Right cardiac atrium (tissue), 5 donors: ENCODE measurements around the gene USP30. TPM values are rescaled to one million over a fixed set of nuclear protein-coding genes. Genes with fewer than 3 reads are reported as not detected.
A peak's percentile ranks its signal among the peaks of the same experiment; 100 is the strongest.
"Not testable (repeated sequence)": the region's sequence is repeated elsewhere in the genome, so short reads cannot be mapped to it uniquely, and the experiment has no call there.

Experiments used
- ATAC-seq, 2 donors: fragments of 200-7000 bp; cut with Tn5 transposase; one replicate each; pipeline versions ENCODE4 v1.8.0 to v1.9.1; 2020; ENCODE audit warnings: moderate library complexity in 2 of 2, mild to moderate bottlenecking in 1 of 2
- DNase-seq, 3 donors: peaks; one replicate each; pipeline ENCODE4 v3.0.0-alpha.2; 2020
- H3K27ac ChIP-seq: one replicate; pipeline ENCODE4 v1.5.1; 2013; ENCODE audit warnings: mild to moderate bottlenecking, low read length, control low read depth, moderate library complexity
- H3K27me3 ChIP-seq: one replicate; pipeline ENCODE4 v1.6.1; 2013; ENCODE audit not compliant: control insufficient read depth, insufficient read depth
- H3K4me1 ChIP-seq: one replicate; pipeline ENCODE4 v1.6.1; 2013; ENCODE audit warnings: low read length; ENCODE audit not compliant: control insufficient read depth, insufficient read depth
- H3K4me3 ChIP-seq: one replicate; pipeline ENCODE4 v1.5.1; 2013; ENCODE audit warnings: low read length, control low read depth
- H3K9me3 ChIP-seq: one replicate; pipeline ENCODE4 v1.6.1; 2013; ENCODE audit warnings: low read length; ENCODE audit not compliant: control insufficient read depth
- WGBS: extraction: QIAGEN DNeasy Blood & Tissue Kit; methylation state at CpG from one replicate; pipeline ENCODE4 v1.1.7; 2013; 5-methylcytosine and 5-hydroxymethylcytosine counted together
- intact Hi-C, 4 donors: fragments of 100-400 bp; cut with DNase I; formaldehyde crosslinking; loops; one replicate each; pipeline versions ENCODE4 v1.11.0 to v1.14.0; 2022 to 2023
- polyA plus RNA-seq: library from polyadenylated mRNA; stranded (reverse); fragments of 200-250 nt; gene quantifications from one replicate; pipeline ENCODE4 v1.2.3, GENCODE V29; 2013
- total RNA-seq, 4 donors: library from RNA; stranded (reverse); fragmentation: NEBNext Ultra II Directional; extraction: Animal tissue kit (Norgen Biotek cat#: 25700); gene quantifications; one replicate each; pipeline ENCODE4 v1.2.1, GENCODE V29; 2021
- donor health status: healthy with polysubstance abuse.
- donor health status: DM: no; HTN: yes; CAD: no.
- donor health status: DM: no; HTN: no; CAD: no.
- donor health status: DM: no; HTN: yes; CAD: no; lungs with severe emphysema.
- donor health status: DM: yes; HTN: yes; CAD: no.

Gene USP30
- total and polyA plus RNA-seq, 5 donors: 7.5 to 12.7 (median 11.2) TPM

DNA sequence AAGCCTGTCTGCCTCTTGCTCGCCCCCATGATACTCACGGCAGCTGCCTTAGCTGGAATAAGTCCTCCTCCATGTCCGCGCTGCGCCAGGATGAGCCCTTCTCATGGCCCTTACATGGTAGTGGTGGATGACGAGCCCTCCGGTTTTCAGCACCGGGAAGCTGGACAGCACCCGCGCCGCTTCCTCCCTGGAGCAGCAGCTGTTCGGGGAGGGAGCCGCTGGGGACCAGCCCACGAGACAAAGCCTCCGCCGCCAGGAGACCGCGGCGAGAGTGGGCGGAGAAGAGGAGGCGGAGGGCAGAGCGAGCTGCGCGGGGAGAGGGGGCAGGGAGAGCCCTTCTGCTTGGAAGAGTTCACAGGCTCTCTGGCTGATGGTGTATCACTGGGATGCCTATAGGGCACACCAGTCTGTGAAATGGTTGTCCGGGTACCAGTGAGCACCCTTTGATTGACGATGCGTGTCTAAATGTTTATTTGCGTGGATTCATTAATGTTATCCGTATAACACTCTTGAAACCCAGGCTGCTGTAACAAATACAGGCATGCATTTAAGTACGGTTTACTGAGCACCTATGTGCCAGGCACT is 31.5 kb upstream of the USP30 start, which contains the start of gene SVOP:
Gene SVOP (minus strand): TSS at position 273 of the 585 bp plus-strand sequence. CDS start 200 bp downstream, at position 73.
- peak; percentile 94 to 96 for ATAC-seq
- 6% methylated on average over 30 of the region's 30 CpGs for WGBS
- no peak within 1 kb of the TSS for H3K4me3 ChIP-seq

DNA sequence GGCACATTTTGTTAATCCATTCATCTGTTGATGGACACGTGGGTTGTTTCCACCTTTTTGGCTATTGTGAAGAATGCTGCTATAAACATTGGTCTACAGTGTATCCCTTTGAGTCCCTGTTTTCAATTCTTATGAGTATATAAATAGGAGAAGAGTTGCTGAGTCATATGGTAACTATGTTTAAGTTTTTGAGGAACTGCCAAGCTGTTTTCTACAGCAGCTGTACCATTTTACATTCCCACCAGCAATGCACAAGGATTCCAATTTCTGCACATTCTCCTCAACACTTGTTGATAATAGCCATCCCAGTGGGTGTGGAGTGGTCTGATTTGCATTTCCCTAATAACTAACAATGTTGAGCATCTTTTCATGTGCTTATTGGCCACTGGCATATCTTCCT is 24.6 kb upstream of the USP30 start:
- intact Hi-C loops: no loop called here
- Histone ChIP-seq H3K27me3 (peaks cover 3% of the 10 kb centered on the region), H3K9me3 (no peaks in the 10 kb centered on the region), H3K27ac (no peak overlapping the region), H3K4me3 (no peak overlapping the region), H3K4me1 (no peaks in the 10 kb centered on the region)
- DNase-seq: no peak
- ATAC-seq: no peak
- 18% methylated on average over 1 of the region's 1 CpG for WGBS

More for the DNA sequence above, 31.5 kb upstream of the USP30 start, which contains the start of gene SVOP:
- Histone ChIP-seq H3K27me3 (no peaks in the 10 kb centered on the region), H3K27ac (no peak within 1 kb of the TSS), H3K9me3 (no peaks in the 10 kb centered on the region), H3K4me1 (no peaks in the 10 kb centered on the region)
- peak; percentile 84 to 93 (median 90) for DNase-seq
- intact Hi-C loops: no loop called here

DNA sequence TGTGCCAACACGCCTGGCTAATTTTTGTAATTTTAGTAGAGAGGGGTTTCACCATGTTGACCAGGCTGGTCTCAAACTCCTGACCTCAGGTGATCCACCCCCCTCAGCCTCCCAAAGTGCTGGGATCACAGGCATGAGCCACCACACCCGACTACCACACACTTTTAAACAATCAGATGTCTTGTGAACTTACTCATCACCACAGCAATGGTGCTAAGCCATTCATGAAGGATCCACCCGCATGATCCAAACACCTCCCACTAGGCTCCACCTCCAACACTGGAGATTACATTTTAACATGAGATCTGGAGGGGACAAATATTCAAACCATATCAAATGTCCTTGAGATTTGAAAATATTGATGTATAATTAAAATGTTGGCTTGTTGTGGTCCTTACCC is 23.8 kb upstream of the USP30 start:
- H3K27me3 ChIP-seq, H3K27ac ChIP-seq, H3K4me3 ChIP-seq, H3K9me3 ChIP-seq, DNase-seq, intact Hi-C loops, ATAC-seq, H3K4me1 ChIP-seq: not testable (repeated sequence)
- WGBS: 48% methylated on average over 3 of the region's 3 CpGs

DNA sequence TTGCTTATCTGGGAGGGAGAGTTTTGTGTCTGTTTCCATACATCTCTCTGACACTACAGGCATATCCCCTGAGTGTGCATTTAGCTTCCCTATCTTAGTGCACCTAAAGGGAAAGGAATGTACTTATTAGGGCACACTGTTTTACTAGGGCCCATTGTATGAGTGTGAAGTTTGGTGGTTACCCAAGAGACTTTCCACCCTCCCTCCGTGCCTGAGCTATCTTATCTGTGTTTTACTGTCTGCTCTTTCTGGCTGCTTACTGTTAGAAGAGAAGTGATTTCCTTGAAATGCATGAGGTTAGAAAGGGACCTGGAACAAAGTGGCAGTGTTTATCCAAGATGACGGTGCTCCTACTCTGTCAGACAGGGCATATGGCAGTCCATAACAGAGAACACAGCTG is 23.0 kb upstream of the USP30 start:
- Histone ChIP-seq H3K9me3 (no peaks in the 10 kb centered on the region), H3K27me3 (peaks cover 3% of the 10 kb centered on the region), H3K4me1 (no peaks in the 10 kb centered on the region), H3K27ac (no peak overlapping the region), H3K4me3 (no peak overlapping the region)
- DNase-seq: no peak
- intact Hi-C loops: no loop called here
- no peak for ATAC-seq
- WGBS: 14% methylated on average over 2 of the region's 2 CpGs

DNA sequence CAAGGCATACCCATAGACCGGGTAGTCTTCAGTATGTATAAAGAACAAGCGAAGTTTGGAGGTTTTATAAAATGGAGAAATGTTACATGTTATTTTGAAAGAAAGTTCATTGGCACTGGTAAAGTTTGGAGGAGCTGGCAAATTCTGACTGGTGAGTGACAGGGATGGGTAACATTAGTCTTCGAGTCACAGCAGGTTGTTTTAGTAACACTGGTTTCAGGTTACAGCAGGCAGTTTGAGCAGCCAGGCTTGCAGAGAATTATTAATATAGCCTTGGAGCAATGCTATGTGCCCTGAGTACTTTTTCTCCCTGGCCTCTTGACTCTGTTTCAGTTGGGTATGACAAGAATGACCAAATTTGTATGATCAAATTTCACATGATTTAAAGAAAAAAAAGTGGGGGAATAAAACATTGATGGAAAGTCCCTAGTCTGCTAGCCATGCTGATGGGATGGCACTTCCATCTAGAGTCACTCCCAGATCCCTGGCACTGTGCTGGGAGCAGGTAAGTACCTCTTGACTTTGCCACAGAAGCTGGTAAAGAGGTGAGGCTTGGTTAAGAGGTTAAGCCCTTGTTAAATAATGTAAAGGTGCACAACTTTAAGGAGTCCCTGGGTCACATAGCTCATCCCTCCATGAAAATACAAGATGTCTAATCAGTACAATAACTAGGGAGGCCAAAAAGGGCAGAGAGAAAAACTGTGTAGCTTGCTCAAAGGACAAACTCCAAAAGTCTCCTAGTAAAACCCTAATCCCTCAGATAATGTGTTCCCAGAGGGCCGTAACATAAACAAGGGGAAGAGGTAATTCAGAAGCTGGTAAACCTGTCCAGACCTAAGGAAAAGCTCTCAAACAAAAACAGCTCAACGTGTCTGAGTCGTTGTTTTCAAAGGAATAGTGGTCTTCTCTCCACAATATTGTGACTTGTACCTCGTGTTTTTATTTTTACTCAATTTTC is 18.9 kb upstream of the USP30 start:
- Histone ChIP-seq H3K9me3 (peaks cover 3% of the 10 kb centered on the region), H3K27me3 (peaks cover 3% of the 10 kb centered on the region), H3K4me3 (no peak overlapping the region), H3K27ac (no peak overlapping the region), H3K4me1 (no peaks in the 10 kb centered on the region)
- 55% methylated on average over 7 of the region's 7 CpGs for WGBS
- intact Hi-C loops: no loop called here
- DNase-seq: no peak
- no peak for ATAC-seq

DNA sequence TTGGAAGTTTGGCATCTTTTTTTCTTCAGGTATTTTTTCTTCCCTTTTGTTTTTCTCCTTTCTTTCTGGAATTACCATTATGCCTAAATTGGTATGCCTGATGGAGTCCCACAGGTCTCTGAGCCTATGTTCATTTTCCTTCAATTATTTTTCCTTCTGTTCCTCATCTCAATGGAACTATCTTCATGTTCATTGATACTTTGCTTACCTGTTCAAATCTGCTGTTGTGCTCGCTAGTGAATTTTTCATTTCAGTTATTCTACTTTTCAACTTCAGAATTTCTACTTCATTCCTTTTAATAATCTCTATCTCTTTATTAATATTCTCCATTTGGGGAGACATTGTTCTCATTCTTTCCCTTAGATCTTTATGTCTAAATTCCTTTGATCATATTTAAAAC is 15.4 kb upstream of the USP30 start:
- 0% methylated on average over 1 of the region's 1 CpG for WGBS
- Histone ChIP-seq H3K9me3 (peaks cover 5% of the 10 kb centered on the region), H3K4me3 (no peak overlapping the region), H3K4me1 (no peaks in the 10 kb centered on the region), H3K27me3 (no peaks in the 10 kb centered on the region), H3K27ac (no peak overlapping the region)
- intact Hi-C loops: no loop called here
- no peak for ATAC-seq
- no peak for DNase-seq

DNA sequence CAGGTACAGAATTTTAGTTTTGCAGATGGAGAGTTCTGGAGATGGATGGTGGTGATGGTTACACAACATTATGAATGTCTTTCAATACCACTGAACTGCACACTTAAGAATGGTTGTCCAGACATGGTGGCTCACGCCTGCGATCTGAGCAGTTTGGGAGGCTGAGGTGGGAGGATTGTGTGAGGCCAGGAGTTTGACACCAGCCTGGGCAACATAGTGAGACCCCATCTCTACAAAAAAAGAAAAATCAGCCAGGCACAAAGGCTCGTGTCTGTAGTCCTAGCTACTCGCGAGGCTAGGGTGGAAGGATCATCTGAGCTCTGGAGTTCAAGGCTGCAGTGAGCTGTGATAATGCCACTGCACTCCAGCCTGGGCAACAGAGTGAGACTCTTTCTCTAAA is 8.1 kb upstream of the USP30 start:
- 82% methylated on average over 5 of the region's 5 CpGs for WGBS
- intact Hi-C loops: no loop called here
- DNase-seq (no peak), ATAC-seq (no peak)
- H3K27ac ChIP-seq: no peak overlapping the region
- no peaks in the 10 kb centered on the region for H3K27me3 ChIP-seq
- no peak overlapping the region for H3K4me3 ChIP-seq
- H3K9me3 ChIP-seq: peaks cover 2% of the 10 kb centered on the region
- no peaks in the 10 kb centered on the region for H3K4me1 ChIP-seq

DNA sequence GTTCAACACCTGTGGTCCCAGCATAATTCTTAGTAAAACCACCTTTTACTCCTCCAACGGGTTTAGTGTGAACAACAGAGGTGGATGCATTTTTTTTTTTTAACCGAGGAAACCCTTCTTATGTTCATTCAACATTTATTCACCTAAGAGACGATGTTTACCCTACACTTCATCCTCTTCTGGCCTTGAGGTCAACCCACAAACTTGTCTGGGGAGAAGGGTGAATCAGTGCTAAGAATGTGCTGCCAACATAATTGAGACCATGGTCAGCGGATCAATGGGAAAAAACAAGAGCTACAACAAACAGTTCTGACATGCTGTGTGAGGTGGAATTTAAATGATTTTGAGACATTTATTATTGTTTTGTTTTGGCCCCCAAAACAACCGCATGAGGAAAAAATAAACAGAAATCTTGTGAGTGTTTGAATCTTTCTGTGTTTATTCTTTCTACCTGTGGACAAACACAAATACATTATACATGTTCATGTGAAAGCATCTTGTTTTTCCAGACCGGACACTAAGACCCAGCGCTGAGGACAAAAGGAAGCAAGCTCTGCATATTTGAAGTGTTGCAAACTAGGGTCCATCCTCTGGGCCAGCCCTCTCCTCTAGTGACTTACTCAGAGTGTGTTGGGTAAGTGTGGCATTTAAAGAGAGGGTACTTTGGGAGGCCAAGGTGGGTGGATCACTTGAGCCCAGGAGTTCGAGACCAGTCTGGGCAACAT is 5.1 kb upstream of the USP30 start:
- Histone ChIP-seq H3K4me3 (no peak overlapping the region), H3K27me3 (no peaks in the 10 kb centered on the region), H3K4me1 (no peaks in the 10 kb centered on the region), H3K9me3 (no peaks in the 10 kb centered on the region), H3K27ac (no peak overlapping the region)
- 77% methylated on average over 8 of the region's 8 CpGs for WGBS
- DNase-seq (no peak), ATAC-seq (no peak)
- intact Hi-C loops: no loop called here

DNA sequence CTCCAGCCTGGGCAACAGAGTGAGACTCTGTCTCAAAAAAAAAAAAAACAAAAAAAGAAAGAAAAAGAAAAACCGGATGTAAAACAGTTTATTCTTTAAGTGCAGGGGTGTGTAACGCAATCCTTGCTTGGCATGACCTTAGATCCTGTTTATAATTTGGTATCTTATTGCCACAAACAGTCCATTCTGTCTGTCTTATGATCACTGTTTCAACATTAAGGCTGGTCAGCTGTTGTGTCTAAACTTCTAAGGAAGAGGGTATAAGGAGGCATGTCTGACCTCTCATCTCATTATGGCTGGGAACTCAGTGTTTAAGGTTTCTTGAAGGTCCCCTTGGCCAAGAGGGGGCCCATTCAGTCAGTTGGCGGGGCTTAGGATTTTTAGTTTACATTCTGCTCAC is 3.7 kb upstream of the USP30 start:
- intact Hi-C loops: not testable (repeated sequence)

DNA sequence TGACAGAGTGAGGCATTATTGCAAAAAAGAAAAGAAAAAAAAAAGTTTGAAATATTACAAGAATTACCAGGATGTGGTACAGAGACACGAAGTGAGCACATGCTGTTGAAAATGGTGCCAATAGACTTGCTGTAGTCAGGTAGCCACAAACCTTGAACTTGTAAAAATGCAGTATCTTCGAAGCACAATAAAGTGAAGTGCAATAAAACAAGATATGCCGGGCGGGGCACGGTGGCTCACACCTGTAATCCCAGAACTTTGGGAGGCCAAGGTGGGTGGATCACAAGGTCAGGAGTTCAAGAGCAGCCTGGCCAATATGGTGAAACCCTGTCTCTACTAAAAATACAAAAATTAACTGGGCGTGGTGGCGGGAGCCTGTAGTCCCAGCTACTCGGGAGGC is 2.6 kb upstream of the USP30 start:
- H3K27me3 ChIP-seq, H3K4me1 ChIP-seq, H3K9me3 ChIP-seq, H3K27ac ChIP-seq, DNase-seq, H3K4me3 ChIP-seq, ATAC-seq, intact Hi-C loops: not testable (repeated sequence)
- WGBS: 85% methylated on average over 8 of the region's 8 CpGs

More for the DNA sequence above, 3.7 kb upstream of the USP30 start:
- WGBS: 70% methylated on average over 3 of the region's 3 CpGs
- not testable (repeated sequence) for ATAC-seq, H3K9me3 ChIP-seq, H3K27me3 ChIP-seq, H3K4me3 ChIP-seq, DNase-seq, H3K27ac ChIP-seq, H3K4me1 ChIP-seq

DNA sequence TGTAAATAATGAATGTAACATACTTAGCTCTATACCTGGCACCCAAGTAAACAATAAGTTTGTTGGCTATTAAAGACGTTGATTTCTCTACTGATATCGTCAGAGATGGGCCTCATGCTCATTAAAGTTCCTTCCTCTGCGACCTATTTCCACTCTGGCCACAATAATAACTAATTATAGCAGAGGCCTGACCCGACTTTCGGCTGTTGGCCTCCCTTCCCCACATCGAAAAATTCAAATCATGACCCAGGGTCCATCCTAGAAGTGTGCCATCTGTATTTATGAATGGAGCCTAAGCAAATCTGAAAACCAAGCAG is 321 bp upstream of the USP30 start:
- intact Hi-C loops: no loop called here
- H3K27ac ChIP-seq: peak overlapping the region; percentile 19

More for the DNA sequence above, 321 bp upstream of the USP30 start:
- 7% methylated on average over 6 of the region's 6 CpGs for WGBS
- DNase-seq (no peak), ATAC-seq (no peak)
- peak overlapping the region; percentile 91 for H3K4me3 ChIP-seq
- no peaks in the 10 kb centered on the region for H3K27me3 ChIP-seq
- H3K4me1 ChIP-seq: peaks cover 6% of the 10 kb centered on the region
- no peaks in the 10 kb centered on the region for H3K9me3 ChIP-seq
